ENCODE data around the gene OR2V2.

DNA sequence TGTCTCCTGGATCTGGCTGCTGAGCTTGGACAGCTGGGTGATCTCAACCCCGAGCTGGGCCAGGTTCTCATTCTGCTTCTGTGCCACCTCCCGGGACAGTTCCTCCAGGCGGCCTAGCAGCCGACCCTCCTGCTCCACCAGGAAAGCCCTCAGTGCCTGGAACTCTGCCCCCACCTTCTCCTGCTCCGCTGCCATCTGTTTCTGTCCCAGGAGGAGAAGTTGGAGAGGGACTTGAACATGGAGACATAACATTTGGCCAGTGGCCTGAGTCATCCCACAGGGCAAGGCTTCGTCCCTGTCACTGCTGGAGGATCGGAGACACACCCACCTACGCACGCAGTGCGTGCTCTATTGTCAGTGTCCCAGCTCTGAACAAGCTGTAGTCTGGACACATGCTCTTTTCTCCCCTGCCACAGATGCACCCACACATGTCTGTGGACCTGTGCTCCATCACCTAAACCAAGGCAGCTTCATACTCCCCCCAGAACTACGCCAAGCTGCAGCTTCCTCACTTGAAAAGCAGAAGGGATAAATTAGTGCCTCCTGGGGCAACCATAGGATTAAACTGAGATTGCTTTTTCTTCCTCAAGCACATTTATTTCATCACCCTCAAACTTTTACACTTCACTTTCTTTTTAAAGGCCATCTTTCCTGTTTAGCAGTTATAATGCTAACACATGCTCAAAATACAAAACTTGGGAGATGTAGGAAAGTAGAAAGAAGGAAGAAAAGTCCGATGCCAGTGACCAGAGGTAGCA, 52.7 kb downstream of the OR2V2 start:
- no peak for TF ChIP-seq ESRRG (CRISPR knock-in tag; IDR thresholded peaks at IDR 0.05)
- TF ChIP-seq ISL1 (CRISPR knock-in tag; IDR thresholded peaks at IDR 0.05) = no peak
- TF ChIP-seq RARB (CRISPR knock-in tag; IDR thresholded peaks at IDR 0.05) = no peak
- no peak for TF ChIP-seq PPARA (CRISPR knock-in tag; IDR thresholded peaks at IDR 0.05; ENCODE audit: borderline replicate concordance)
- no peak for TF ChIP-seq GLIS3 (CRISPR knock-in tag; IDR thresholded peaks at IDR 0.05)
- no peak for TF ChIP-seq OSR1 (CRISPR knock-in tag; IDR thresholded peaks at IDR 0.05)
- no peak for TF ChIP-seq ZNF8 (CRISPR knock-in tag; IDR thresholded peaks at IDR 0.05)
- no peak for TF ChIP-seq POU6F1 (CRISPR knock-in tag; IDR thresholded peaks at IDR 0.05; ENCODE audit: borderline replicate concordance, low read depth)
- no peak for TF ChIP-seq TOX (CRISPR knock-in tag; IDR thresholded peaks at IDR 0.05; ENCODE audit: borderline replicate concordance)
- TF ChIP-seq ZFP3 (CRISPR knock-in tag; IDR thresholded peaks at IDR 0.05) = no peak
- TF ChIP-seq, protein P1, sequence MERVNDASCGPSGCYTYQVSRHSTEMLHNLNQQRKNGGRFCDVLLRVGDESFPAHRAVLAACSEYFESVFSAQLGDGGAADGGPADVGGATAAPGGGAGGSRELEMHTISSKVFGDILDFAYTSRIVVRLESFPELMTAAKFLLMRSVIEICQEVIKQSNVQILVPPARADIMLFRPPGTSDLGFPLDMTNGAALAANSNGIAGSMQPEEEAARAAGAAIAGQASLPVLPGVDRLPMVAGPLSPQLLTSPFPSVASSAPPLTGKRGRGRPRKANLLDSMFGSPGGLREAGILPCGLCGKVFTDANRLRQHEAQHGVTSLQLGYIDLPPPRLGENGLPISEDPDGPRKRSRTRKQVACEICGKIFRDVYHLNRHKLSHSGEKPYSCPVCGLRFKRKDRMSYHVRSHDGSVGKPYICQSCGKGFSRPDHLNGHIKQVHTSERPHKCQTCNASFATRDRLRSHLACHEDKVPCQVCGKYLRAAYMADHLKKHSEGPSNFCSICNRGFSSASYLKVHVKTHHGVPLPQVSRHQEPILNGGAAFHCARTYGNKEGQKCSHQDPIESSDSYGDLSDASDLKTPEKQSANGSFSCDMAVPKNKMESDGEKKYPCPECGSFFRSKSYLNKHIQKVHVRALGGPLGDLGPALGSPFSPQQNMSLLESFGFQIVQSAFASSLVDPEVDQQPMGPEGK (CRISPR knock-in tag; IDR thresholded peaks at IDR 0.05; ENCODE audit: borderline replicate concordance) = no peak
- TF ChIP-seq ARNTL (CRISPR knock-in tag; IDR thresholded peaks at IDR 0.05; ENCODE audit: borderline replicate concordance, low read depth) = no peak
- TF ChIP-seq ZFP30 (CRISPR knock-in tag; IDR thresholded peaks at IDR 0.05) = no peak
